Endothelial cell of umbilical vein (primary cell): ENCODE measurements around the gene ING1. TPM values are rescaled to one million over a fixed set of nuclear protein-coding genes. Genes with fewer than 3 reads are reported as not detected.

Experiments
- BruUV-seq: library from RNA; stranded (reverse); fragments of 400-500 nt; replicated peaks from 2 replicates; lab custom pipeline; 2021; lab: Mats Ljungman, UMichigan
- CTCF ChIA-PET: fragments of 300-600, 350-600 bp; sonication (Branson Sonifier 250); formaldehyde crosslinking; loops from one replicate; lab custom pipeline; 2021; ENCODE audit warnings: antibody characterized with exemption, inconsistent platforms; lab: Charles Lee
- POLR2A ChIA-PET: fragments of 300-600, 350-600 bp; sonication (Branson Sonifier 250); formaldehyde crosslinking; loops from one replicate; lab custom pipeline; 2021; ENCODE audit warnings: antibody characterized with exemption, inconsistent platforms; lab: Charles Lee
- DNase-seq: peaks from one replicate; pipeline ENCODE4 v3.0.0-alpha.2; 2011; ENCODE audit warnings: low read depth, low spot score
- FAIRE-seq: peaks from 2 replicates; lab custom pipeline; 2011; peaks lifted over from hg19 to GRCh38; lab: Jason Lieb, UNC
- H2AFZ ChIP-seq: 2 replicates; pipeline ENCODE4 v1.6.0; 2012; ENCODE audit warnings: low read depth, low read length, control low read depth, inconsistent platforms
- H3K27ac ChIP-seq: 2 replicates; pipeline ENCODE4 v1.5.1; 2011; ENCODE audit warnings: low read depth, mild to moderate bottlenecking, control low read depth, low read length, moderate library complexity; ENCODE audit not compliant: insufficient read depth
- H3K27me3 ChIP-seq, 2 experiments: 2 replicates each; pipeline versions ENCODE4 v1.6.0 to v1.6.1; 2011; ENCODE audit warnings: low read length in 2 of 2, mixed read lengths in 1 of 2; ENCODE audit not compliant: control insufficient read depth in 2 of 2, insufficient read depth in 2 of 2
- H3K36me3 ChIP-seq, 2 experiments: 2 replicates in 1 of 2; 3 replicates in 1 of 2; pipeline ENCODE4 v1.5.1; 2011; ENCODE audit warnings: low read length in 2 of 2, mild to moderate bottlenecking in 1 of 2, moderate library complexity in 1 of 2; ENCODE audit not compliant: control insufficient read depth in 2 of 2, insufficient read depth in 2 of 2; ENCODE audit errors: extremely low read depth in 1 of 2
- H3K4me1 ChIP-seq: 3 replicates; pipeline ENCODE4 v1.5.1; 2011; ENCODE audit warnings: mild to moderate bottlenecking, low read length; ENCODE audit not compliant: control insufficient read depth, insufficient read depth; ENCODE audit errors: extremely low read depth
- H3K4me2 ChIP-seq: 2 replicates; pipeline ENCODE4 v1.6.1; 2011; ENCODE audit warnings: low read length, control low read depth, mixed read lengths; ENCODE audit not compliant: insufficient read depth
- H3K4me3 ChIP-seq, 3 experiments: fragments of 200-600 bp in 1 of 3; sonication (generic), shearing (Covaris generic) in 1 of 3; replicated peaks in 1 of 3; 2 replicates each; pipeline ENCODE4 v1.5.1; 2011 to 2016; ENCODE audit warnings: control low read depth in 3 of 3, low read length in 3 of 3, mild to moderate bottlenecking in 2 of 3, inconsistent platforms in 1 of 3, low read depth in 1 of 3, moderate library complexity in 1 of 3; ENCODE audit not compliant: insufficient read depth in 1 of 3
- H3K79me2 ChIP-seq: 2 replicates; pipeline ENCODE4 v1.6.0; 2012; ENCODE audit warnings: low read length, inconsistent platforms; ENCODE audit not compliant: control insufficient read depth, insufficient read depth
- H3K9ac ChIP-seq: replicated peaks from 2 replicates; pipeline ENCODE3; 2011; ENCODE audit warnings: low read length, control low read depth; ENCODE audit not compliant: insufficient read depth; ENCODE audit errors: extremely low read depth
- H3K9me1 ChIP-seq: replicated peaks from 3 replicates; pipeline ENCODE4 v1.6.0; 2011; ENCODE audit warnings: mild to moderate bottlenecking, low read length; ENCODE audit not compliant: control insufficient read depth, insufficient read depth; ENCODE audit errors: extremely low read depth
- H3K9me3 ChIP-seq: replicated peaks from 2 replicates; pipeline ENCODE4 v1.5.1; 2012; ENCODE audit warnings: low read length, inconsistent platforms; ENCODE audit not compliant: control insufficient read depth, insufficient read depth
- H4K20me1 ChIP-seq: replicated peaks from 2 replicates; pipeline ENCODE3; 2011; ENCODE audit warnings: mild to moderate bottlenecking, low read length; ENCODE audit not compliant: control insufficient read depth, insufficient read depth; ENCODE audit errors: extremely low read depth
- CTCF ChIP-seq, 2 donors: IDR thresholded peaks; 1 replicate in 1 of 2; 2 replicates in 1 of 2; pipeline ENCODE4 v1.5.1; 2011; ENCODE audit warnings: low read length in 2 of 2, mild to moderate bottlenecking in 2 of 2, moderate library complexity in 2 of 2, control low read depth in 1 of 2, inconsistent platforms in 1 of 2, low read depth in 1 of 2; ENCODE audit not compliant: insufficient read depth in 1 of 2; ENCODE audit errors: extremely low read depth in 1 of 2
- EZH2 ChIP-seq: IDR thresholded peaks from 2 replicates; pipeline ENCODE4 v1.6.1; 2012; ENCODE audit warnings: borderline replicate concordance, low read depth, mild to moderate bottlenecking, moderate library complexity, low read length, inconsistent platforms; ENCODE audit not compliant: severe bottlenecking
- FOS ChIP-seq: IDR thresholded peaks from 2 replicates; pipeline ENCODE4 v1.6.1; 2011; ENCODE audit warnings: mild to moderate bottlenecking, low read length, moderate library complexity, borderline replicate concordance; ENCODE audit not compliant: insufficient read depth
- GATA2 ChIP-seq: IDR thresholded peaks from 2 replicates; pipeline ENCODE4 v1.7.0; 2011; ENCODE audit warnings: low read depth, mild to moderate bottlenecking, moderate library complexity, mixed read lengths, low read length; ENCODE audit not compliant: insufficient read length, insufficient read depth
- JUN ChIP-seq: IDR thresholded peaks from 2 replicates; pipeline ENCODE4 v1.6.1; 2011; ENCODE audit warnings: borderline replicate concordance, low read depth; ENCODE audit not compliant: insufficient read length, insufficient read depth
- MAX ChIP-seq: IDR thresholded peaks from 2 replicates; pipeline ENCODE4 v1.6.1; 2011; ENCODE audit not compliant: insufficient read depth, insufficient read length
- MYC ChIP-seq: IDR thresholded peaks from one replicate; pipeline ENCODE4 v1.6.1; 2011; ENCODE audit warnings: mild to moderate bottlenecking, low read depth, low read length
- POLR2A ChIP-seq: IDR thresholded peaks from 2 replicates; pipeline ENCODE4 v1.6.1; 2012; ENCODE audit warnings: low read depth, mild to moderate bottlenecking, control low read depth, low read length
- POLR2AphosphoS5 ChIP-seq: IDR thresholded peaks from 2 replicates; pipeline ENCODE4 v1.6.1; 2012; ENCODE audit warnings: low read depth, mild to moderate bottlenecking, control low read depth, low read length, moderate library complexity; ENCODE audit not compliant: insufficient read depth
- dilution Hi-C: fragments of 300-500 bp; cut with MboI; formaldehyde crosslinking; loops from one replicate; pipeline ENCODE4 v1.15.0; 2019; ENCODE audit warnings: low sequenced_read_pairs; ENCODE audit not compliant: extremely low pct_ligation_motif_present
- intact Hi-C: fragments of 100-400 bp; cut with micrococcal nuclease; formaldehyde crosslinking; loops from one replicate; pipeline ENCODE4 v1.10.0; 2022
- polyA plus RNA-seq, 4 experiments: library from polyadenylated mRNA; depleted of rRNA in 3 of 4; stranded (reverse) in 3 of 4; unstranded in 1 of 4; fragments of >200 nt; gene quantifications; 2 replicates each; pipeline versions ENCODE4 v1.2.1 to v1.2.3, GENCODE V29; 2011 to 2012; ENCODE audit warnings: missing spikeins in 1 of 4
- total RNA-seq: library from RNA; stranded (reverse); gene quantifications from 2 replicates; pipeline ENCODE4 v1.2.3, GENCODE V29; 2021

The ING1 gene
- total and polyA plus RNA-seq, 2 donors (not counting 3 experiments of a cell fraction or from before 2014, with no cell fraction given): 10.4 to 10.9 TPM

- Histone ChIP-seq H3K4me1 (peaks cover 10% of the 10 kb centered on the region), H3K4me2 (no peak overlapping the region), H3K9me1 (no peaks in the 10 kb centered on the region), H3K27me3 (peaks cover 4% of the 10 kb centered on the region in 2 experiments), H3K4me3 (no peak overlapping the region), H3K36me3 (no peaks in the 10 kb centered on the region), H3K27ac (no peak overlapping the region), H3K79me2 (no peaks in the 10 kb centered on the region), H3K9ac (no peak overlapping the region), H4K20me1 (no peaks in the 10 kb centered on the region), H3K9me3 (no peaks in the 10 kb centered on the region), H2AFZ (no peak overlapping the region)
- FAIRE-seq (no peak), DNase-seq (no peak)
- intact Hi-C loops: no loop called here
- ChIA-PET POLR2A (no interaction called here), CTCF (no interaction called here)
- dilution Hi-C loops: no loop called here
- no peak for TF ChIP-seq MAX
- TF ChIP-seq POLR2A: no peak
- TF ChIP-seq MYC: no peak
- no peak for TF ChIP-seq POLR2AphosphoS5
- no peak for TF ChIP-seq GATA2
- TF ChIP-seq EZH2: no peak
- no peak for TF ChIP-seq JUN
- TF ChIP-seq FOS: no peak
- no peak for TF ChIP-seq CTCF (IDR thresholded peaks at IDR 0.05; ENCODE audit: extremely low read depth in 1 of 2, insufficient read depth in 1 of 2, low read depth in 1 of 2, low read length in 2 of 2)
- BruUV-seq: no TSS peak
Measured at GRCh38 chr13:110767476-110767875, 54.0 kb downstream of the ING1 start.
